GM18517 (cell line): ENCODE data around the gene OR2T8.

Source experiments
- ATAC-seq: cut with Tn5 transposase; IDR thresholded peaks from one replicate; pipeline ENCODE4 v1.9.1; 2021; ENCODE audit warnings: mild to moderate bottlenecking, moderate library complexity; ENCODE audit not compliant: unreplicated experiment

Gene OR2T8, protein sequence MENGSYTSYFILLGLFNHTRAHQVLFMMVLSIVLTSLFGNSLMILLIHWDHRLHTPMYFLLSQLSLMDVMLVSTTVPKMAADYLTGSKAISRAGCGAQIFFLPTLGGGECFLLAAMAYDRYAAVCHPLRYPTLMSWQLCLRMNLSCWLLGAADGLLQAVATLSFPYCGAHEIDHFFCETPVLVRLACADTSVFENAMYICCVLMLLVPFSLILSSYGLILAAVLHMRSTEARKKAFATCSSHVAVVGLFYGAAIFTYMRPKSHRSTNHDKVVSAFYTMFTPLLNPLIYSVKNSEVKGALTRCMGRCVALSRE

DNA sequence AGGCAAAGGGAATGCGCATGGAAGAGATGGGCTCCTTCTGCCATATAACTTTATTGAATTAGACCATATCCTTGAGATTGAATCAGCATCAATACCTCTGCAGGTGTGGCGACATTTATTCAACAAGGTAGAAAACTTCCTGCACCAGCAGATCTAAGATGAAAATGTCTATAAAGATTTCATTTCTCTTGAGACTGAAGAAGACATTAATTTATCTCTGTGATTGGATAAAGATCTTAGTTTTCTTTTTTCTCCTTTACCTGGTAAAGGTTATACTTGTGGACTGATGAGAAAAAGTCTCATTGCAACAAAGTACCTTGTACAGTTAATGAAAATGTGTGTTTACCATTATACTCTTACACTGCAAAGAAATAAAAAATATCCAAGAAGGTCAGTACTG lies at the start of gene OR2T8:
OR2T8 (plus strand) TSS at position 301 of the 400 bp plus-strand sequence. CDS start 766 bp downstream, outside the sequence.
- no peak for ATAC-seq

DNA sequence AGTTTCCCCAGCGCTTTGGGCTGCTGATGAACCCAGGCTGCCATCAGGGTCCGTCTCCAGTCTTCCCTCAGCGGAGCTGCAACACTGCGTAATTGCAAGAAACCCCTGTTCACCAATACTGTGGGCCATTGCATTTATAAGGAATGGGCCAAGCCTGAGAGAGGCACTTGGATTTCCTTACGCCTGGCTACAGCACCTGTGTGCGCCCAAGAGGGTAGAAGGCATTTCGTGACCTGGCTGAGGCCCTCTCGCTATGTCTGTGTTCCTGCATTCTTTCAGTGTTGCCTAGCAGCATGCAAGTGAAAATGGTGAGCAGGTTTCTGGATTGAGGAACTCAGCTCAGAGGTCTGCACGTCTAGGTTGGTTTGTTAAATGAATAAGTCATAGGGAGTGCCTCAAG lies 36.7 kb upstream of the OR2T8 start:
- ATAC-seq = no peak

DNA sequence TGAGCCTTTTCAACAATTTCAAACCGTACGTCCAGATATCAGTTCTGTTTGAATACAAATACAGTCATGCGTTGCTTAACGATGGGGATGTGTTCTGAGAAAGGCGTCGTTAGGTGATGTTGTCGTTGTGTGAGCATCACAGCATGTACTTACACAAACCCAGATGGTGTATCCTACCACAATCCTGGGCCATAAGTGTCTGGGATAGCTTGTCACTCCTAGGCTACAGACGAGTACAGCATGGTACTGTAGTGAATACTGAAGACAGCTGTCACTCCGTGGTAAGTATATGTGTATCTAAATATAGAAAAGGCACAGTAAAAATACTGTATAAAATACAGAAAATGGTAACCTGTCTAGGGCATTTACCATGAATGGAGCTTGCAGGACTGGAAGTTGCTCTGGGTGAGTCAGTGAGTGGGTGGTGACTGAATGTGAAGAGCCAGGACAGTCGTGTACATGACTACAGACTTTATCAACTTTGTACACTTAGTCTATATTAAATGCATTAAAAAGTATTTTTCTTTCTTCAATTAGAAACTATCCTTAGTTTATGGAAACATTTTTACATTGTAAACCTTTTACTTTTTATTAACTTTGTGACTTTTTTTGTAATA lies 35.1 kb upstream of the OR2T8 start:
- ATAC-seq = no peak

DNA sequence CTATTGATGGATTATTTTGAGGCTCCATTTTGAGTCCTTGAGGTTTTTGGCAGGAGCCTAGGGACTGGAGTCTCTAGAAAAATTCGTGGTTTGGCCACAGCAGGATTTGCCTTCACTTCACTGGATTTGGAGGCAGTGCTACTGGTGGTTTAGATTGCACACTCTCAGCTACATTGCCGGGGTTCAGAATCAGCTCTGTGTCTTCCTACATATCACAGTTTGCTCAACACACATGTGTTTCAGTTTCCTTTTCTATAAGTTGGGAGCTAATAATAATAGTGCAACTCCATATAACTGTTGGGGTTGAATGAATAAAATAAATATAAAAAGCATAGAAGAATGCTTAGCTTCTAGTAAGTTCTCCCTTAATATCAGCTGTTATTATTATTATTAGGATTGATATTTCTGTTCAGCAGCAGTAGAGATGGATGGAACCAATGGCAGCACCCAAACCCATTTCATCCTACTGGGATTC lies 24.9 kb upstream of the OR2T8 start, which contains the start of gene OR2W3:
OR2W3 (plus strand) TSS at position 425 of the 475 bp plus-strand sequence; CDS start at position 425, 0 bp downstream.
- no peak for ATAC-seq

DNA sequence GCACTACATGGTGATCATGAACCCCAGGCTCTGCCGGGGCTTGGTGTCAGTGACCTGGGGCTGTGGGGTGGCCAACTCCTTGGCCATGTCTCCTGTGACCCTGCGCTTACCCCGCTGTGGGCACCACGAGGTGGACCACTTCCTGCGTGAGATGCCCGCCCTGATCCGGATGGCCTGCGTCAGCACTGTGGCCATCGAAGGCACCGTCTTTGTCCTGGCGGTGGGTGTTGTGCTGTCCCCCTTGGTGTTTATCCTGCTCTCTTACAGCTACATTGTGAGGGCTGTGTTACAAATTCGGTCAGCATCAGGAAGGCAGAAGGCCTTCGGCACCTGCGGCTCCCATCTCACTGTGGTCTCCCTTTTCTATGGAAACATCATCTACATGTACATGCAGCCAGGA lies 24.1 kb upstream of the OR2T8 start:
- no peak for ATAC-seq

DNA sequence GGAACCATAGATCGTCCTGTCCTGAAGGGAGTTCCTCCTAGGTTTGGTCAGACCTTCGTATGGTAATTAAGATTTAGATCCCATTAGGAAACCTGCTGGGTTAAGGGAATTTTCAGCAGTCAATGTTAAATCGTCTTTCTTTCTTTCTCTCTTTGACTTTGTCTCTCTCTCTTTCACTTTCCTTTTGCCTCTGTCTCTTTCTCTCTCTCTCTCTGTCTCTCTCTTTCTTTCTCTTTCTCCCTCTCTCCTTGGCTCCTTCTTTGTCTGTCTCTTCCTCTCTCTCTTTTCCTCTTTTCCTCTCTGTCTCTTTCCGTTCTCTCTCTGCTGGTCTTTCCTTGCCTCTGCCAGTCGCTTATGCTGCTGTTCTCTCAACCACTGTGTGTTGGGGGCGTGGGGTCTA lies 15.9 kb upstream of the OR2T8 start:
- no peak for ATAC-seq

DNA sequence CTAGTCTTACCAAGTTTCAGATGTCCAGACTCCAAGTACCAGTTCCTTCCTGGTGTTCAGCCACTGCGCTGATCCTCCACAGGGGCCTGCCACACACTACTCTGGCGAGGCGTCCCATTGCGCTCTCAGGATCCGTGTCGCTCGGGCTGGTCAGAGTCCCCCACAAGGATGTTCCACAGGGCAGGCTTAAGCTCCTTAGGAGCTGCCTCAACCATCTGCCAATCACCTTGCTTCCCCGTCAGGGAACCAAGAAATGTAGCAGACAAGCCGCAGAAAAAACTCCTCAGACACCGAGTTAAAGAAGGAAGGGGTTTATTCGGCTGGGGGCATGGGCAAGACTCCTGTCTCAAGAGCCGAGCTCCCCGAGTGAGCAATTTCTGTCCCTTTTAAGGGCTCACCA lies 14.9 kb upstream of the OR2T8 start:
- no peak for ATAC-seq

DNA sequence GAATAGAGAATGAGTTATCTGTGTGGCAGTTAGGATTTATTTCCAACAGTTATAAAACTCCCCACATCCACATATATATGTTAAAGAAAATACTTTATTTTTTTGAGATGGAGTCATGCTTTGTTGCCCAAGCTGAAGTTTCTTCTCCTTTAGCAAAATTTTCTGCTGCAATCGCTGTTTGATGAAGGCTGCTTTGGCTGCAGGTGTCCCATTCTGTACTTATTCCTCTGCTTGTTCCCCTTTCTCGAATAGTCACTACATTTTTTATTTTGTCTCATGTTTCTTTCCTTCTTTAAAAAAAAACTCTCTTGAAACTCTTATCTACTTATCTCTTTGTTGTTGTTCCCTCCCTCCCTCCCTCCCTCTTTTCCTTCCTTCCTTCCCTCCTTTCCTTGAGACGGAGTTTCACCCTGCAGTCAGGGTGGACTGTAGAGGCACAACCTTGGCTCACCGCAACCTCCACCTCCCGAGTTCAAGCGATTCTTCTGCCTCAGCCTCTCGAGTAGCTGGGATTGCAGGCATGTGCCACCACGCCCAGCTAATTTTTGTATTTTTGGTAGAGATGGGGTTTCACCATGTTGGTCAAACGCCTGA lies 14.0 kb upstream of the OR2T8 start:
- ATAC-seq = no peak

DNA sequence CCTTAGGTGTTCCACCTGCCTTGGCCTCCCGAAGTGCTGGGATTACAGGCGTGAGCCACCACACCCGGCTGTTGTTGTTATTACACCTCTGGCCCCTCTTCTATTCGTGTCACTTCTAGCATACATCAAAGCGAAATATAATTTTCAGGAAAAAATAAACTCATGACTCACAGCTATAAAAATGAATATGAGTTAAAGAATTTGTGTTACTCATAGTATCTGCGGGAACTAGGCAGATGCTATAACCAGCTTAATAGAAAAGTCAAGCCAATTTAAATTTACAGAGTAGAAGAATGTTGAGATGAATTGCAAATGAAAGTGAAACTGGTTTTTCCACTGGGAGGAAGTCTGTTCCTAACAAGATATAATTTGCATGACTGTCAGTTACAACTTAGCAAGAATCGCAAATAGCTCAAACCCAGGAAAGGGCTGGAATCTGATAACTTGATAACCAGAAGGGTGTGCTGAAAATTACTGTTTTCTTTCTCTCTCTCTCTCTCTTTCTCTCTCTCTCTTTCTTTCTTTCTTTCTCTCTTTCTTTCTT lies 13.5 kb upstream of the OR2T8 start:
- no peak for ATAC-seq

DNA sequence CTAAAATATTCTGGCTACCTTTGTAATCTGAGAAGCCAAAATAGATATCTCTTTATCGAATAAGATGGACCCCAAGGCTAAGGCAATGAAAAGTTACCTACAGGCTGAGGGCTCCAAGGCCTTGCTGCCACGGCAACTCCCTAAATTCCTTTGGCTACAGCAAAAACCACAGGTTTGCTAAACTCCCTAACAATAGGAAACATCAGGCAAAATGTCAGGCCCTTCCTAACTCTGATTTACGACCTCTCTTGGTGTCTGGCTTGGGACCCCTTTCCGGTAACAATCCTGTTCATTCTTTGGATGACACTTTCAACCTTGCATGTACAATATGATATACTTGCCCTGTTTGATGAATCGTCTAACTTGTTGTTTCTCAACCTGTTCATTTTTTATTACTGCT lies 11.3 kb upstream of the OR2T8 start:
- ATAC-seq = no peak

DNA sequence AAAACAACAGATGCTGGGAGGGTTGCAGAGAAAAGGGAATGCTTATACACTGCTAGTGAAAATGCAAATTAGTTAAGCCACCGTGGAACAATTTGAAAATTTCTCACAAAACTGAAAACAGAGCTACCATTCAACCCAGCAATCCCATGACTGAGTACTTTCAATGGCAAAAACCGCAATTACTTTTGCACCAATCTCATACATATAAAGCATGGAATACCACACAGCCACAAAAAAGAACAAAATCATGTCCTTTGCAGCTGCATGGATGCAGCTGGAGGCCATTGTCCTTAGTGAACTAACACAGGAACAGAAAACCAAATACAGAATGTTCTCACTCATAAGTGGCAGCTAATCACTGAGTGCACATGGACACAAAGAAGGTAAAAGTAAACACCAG lies 6.3 kb upstream of the OR2T8 start:
- no peak for ATAC-seq

DNA sequence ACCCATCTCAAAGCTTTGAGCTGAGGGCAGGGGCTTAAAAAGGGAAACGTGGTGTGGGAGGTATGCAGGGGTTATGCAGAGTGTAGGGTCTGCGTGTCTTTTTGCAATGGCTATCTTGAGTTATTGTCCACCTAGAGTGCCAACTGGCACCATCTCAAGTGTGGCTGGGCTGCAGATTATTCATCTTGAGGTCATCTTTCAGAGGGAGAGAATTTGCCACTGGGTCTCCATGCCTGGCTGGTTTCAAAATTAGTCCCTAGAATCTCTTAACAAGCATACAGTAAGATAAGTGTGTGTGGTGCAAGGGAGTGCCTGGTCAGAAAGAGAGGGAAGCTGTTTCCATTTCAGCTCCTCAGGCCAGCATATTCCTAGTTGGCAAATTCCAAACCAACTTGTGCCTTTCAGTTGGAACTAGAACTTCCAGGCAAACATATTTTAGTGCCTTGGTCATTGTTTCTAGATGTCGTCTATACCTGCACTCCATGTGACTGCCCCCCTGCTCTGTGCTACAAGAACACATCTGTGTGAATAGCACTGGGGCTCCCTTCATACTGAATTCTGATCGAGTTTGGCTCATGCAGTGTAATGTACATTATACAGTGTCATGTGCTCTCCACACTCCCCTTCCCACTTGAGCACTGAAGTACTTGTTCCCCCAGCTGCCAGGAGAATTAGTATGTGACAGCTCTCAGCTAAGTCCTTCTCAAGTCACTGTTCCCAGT lies 5.0 kb upstream of the OR2T8 start:
- ATAC-seq = no peak

DNA sequence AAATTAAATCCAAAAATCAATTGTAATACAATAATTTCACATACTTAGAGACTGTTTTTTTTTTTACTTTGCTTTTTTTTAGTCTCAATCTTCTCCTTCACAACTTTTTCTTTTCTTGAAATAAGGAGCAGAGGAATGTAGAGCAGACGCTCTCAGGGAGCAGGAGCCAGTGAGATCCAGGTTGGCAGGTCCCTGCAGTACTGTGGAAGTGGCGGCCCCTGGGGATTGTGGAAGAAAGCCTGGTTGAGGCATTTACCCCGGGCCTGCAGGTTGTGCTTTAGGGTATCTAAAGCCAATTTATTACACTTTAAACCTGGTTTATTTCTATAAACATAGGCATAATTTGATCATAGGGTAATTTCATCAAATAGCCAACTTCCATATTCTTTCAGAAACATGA lies 3.9 kb downstream of the OR2T8 start:
- no peak for ATAC-seq

DNA sequence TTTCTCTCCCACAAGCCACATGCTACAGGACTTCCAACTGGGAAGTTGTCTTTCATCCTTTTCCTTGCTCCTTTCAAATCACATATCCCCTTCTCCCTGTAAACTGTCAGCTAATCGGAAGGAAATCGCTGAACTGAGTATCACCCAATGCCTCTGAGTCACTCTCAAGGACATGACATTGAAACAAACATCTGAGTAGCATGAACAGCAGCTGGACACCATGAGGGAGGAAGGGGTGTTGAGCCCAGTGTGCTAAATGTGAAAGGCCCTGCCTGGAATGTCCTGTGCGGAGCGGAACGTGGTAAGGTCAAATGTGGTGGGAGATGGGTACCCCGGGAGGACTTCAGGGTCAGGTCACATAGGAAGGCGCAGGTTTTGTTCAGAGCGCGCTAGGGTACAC lies 4.8 kb downstream of the OR2T8 start, which contains the start of gene OR2AJ1:
OR2AJ1 (plus strand) TSS at position 22 of the 400 bp plus-strand sequence. CDS start 8,880 bp downstream, outside the sequence.
- no peak for ATAC-seq

DNA sequence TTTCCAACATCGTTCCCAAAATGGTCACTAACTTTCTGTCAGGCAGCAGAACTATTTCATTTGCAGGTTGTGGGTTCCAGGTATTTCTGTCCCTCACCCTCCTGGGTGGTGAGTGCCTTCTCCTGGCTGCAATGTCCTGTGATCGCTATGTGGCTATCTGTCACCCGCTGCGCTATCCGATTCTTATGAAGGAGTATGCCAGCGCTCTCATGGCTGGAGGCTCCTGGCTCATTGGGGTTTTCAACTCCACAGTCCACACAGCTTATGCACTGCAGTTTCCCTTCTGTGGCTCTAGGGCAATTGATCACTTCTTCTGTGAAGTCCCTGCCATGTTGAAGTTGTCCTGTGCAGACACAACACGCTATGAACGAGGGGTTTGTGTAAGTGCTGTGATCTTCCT lies 13.9 kb downstream of the OR2T8 start:
- no peak for ATAC-seq

DNA sequence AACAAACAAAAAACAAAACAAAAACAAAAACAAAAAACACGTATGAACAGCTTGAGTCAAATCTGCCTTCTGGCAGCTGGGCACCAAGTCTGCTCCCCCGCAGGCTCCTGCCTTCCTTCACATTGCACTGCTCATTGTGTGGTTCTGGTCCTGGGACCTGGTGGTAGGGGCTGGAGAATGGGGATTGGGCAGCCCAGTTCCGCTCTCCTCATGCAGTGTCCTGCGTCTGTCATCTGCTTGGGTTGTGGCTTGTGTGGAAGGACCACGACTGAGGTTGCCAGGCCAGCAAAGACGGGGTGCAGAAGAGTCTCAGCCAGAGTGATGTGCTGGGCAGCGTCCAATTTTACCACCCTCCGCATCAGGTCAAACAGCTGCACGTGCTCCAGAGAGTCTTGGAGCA lies 15.7 kb downstream of the OR2T8 start:
- ATAC-seq = no peak

DNA sequence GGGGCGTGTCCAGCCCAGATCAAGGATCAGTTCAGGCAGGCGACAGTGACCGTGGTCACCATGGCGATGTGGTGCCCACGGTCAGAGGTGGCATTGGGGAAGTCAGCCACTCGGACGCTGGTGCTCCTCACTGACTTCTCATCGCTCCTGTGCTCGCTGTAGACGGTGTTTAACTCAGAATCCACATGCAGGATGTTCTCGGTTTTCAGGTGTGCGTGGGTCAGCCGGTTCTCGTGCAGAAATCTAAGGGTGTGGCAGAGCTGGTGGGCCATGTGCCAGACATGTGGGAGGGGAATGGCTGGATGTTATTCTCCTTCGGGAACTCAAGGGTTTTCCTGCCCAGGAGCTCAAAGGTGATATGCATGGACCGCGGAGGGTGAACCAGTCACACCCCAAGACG lies 16.4 kb downstream of the OR2T8 start:
- ATAC-seq = no peak

DNA sequence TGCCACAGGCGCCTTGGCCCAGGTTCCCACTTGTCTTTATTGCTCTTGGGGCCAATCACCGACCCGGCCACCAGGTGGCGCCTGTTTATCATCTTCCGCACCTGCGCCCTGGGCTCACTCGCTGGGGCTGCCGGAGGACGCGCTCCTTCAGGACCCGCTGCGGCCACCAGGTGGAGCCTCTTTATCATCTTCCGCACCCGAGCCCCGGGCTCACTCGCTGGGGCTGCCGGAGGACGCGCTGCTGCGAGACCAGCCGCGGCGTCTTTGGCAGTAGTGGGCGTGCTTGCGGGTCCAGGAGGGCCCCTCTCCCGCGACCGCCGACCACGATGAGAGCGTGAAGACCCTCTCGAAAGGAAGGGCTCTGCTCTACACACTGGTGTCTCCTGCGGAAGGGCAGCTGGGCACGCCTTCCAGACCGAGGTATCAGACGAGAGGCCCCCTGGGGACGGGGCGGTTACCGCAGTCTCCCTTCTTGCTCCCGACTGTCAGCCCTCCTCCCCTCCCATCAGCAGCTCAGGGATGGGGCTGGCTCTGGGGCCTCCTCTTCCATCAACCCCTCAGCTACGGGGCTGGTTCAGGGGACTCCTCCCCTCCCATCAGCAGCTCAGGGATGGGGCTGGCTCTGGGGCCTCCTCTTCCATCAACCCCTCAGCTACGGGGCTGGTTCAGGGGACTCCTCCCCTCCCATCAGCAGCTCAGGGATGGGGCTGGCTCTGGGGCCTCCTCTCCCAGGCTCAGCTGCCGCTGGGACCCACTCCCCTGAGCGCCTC lies 17.1 kb downstream of the OR2T8 start:
- ATAC-seq = peak; percentile 100

DNA sequence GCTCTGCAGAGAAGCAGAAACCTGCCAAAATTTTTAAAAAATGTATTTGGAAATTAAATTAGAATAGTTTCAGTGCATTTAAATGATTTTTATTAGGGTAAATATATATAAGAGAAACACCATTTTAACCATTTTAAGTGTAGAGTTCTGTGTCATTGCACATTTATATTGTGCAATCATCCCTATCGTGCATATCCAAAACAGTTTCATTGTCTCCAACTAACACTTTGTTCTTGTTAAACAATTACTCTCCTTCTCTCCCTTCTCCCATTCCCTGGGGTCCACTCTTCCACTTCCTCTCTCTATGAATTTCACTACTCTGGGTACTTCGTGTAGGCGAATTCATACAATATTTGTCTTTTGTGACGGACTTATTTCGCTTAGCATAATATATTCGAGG lies 22.6 kb downstream of the OR2T8 start:
- ATAC-seq = no peak

DNA sequence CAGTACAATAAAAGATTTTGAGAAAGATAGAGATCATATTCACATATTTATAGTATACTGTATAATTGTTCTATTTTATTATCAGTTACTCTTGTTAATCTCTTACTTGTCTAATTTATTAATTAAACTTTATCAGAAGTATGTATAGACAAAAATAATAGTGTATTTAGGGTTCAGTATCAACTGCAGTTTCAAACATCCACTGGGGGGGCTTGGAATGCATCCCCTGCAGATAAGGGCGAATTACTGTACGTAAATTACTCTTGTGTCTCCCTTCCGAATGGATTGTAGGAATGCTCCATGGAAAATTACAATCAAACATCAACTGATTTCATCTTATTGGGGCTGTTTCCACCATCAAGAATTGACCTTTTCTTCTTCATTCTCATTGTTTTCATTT lies 28.5 kb downstream of the OR2T8 start, which contains the start of gene OR2L8:
OR2L8 (plus strand) TSS at position 301 of the 400 bp plus-strand sequence; CDS start at position 301, 0 bp downstream.
- ATAC-seq = no peak
